ENCODE data around the gene SH3RF3.

- TF ChIP-seq POLR2A (IDR thresholded peaks at IDR 0.05; ENCODE audit: low read depth, low read length) (no peak), TAF1 (IDR thresholded peaks at IDR 0.05; ENCODE audit: low read depth, low read length) (no peak), POLR2AphosphoS5 (IDR thresholded peaks at IDR 0.05; ENCODE audit: low read depth, low read length) (no peak)
These were observed 301.3 kb downstream of the SH3RF3 start for GRCh38 chr2:109430329-109430636.
